RWPE1 (cell line): ENCODE results near the gene MANSC1.

Experiments used
- CTCF ChIA-PET: fragments of 350-600 bp; sonication (Branson Sonifier 250); formaldehyde crosslinking; extraction: SDS; loops from one replicate; lab custom pipeline; 2021; lab: Yijun Ruan, JAX
- POLR2A ChIA-PET: fragments of 400-600 bp; formaldehyde crosslinking; extraction: SDS; loops from one replicate; lab custom pipeline; 2020; ENCODE audit warnings: antibody characterized with exemption; ENCODE audit not compliant: low non-redundant PET; lab: Yijun Ruan, JAX
- DNase-seq: peaks from one replicate; pipeline ENCODE4 v3.0.0; 2012; ENCODE audit warnings: low spot score
- H3K27ac ChIP-seq: fragments of 450-650 bp; 2 replicates; pipeline ENCODE4 v1.5.1; 2017
- TF ChIP-seq, protein P1 (sequence below): fragments of 450-650 bp; conservative IDR thresholded peaks from 2 replicates; pipeline ENCODE4 v1.5.1; 2017; ENCODE audit warnings: low read depth, mild to moderate bottlenecking

Gene MANSC1

DNA sequence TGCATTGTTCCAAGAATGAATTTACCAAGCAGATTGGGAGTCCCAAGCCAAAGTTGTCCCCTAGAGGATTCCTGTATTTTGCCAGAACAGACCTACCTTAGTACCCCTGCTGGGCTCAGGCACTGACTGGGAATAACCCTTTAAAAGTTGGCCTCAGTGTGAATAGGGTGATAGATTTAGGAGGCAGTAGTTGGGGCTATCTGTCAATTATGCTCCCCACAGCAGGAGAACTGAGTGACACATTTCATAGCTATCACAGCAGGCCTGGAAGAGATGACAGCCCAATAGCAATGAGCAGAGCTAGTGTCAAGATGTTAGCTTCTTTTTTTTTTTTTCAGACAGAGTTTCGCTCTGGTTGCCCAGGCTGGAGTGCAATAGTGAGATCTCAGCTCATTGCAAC lies 68.9 kb downstream of the MANSC1 start:
- ChIA-PET CTCF (no interaction called here), POLR2A (no interaction called here)
- no peak for DNase-seq
- H3K27ac ChIP-seq: no peak overlapping the region
- TF ChIP-seq, protein P1, sequence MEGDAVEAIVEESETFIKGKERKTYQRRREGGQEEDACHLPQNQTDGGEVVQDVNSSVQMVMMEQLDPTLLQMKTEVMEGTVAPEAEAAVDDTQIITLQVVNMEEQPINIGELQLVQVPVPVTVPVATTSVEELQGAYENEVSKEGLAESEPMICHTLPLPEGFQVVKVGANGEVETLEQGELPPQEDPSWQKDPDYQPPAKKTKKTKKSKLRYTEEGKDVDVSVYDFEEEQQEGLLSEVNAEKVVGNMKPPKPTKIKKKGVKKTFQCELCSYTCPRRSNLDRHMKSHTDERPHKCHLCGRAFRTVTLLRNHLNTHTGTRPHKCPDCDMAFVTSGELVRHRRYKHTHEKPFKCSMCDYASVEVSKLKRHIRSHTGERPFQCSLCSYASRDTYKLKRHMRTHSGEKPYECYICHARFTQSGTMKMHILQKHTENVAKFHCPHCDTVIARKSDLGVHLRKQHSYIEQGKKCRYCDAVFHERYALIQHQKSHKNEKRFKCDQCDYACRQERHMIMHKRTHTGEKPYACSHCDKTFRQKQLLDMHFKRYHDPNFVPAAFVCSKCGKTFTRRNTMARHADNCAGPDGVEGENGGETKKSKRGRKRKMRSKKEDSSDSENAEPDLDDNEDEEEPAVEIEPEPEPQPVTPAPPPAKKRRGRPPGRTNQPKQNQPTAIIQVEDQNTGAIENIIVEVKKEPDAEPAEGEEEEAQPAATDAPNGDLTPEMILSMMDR: no peak

DNA sequence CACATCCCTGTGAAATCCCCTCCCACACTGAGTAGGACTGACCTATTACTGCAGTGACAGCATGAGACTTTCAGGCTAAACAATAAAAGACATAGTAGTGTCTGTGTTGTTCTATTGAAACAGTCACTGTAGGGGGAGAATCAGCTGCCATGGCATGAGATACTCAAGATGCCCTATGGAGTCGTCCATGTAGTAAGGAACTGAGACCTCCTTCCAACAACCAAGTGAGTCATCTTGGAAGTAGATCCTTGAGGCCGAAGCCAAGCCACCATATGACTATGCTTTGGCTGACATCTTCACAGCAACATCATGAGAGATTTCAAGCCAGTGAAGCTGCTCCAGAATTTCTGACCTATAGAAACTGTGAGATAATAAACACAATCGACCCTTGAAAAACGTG lies 71.1 kb downstream of the MANSC1 start:
- no peak overlapping the region for H3K27ac ChIP-seq
- POLR2A ChIA-PET: interaction anchor here (0.6 kb wide), 1 partner anchor 201 kb away, joined by 4 read pairs; no protein-coding TSS in a partner anchor
- TF ChIP-seq, protein P1: no peak
- CTCF ChIA-PET: interaction anchor here (0.6 kb wide), 1 partner anchor 8 kb away, joined by 3 read pairs; no protein-coding TSS in a partner anchor
- no peak for DNase-seq
